ENCODE results near the gene NTM.

Gene NTM

GRCh38 chr11:131633921-131634715 is 263.7 kb downstream of the NTM start:
- no peak for DNase-seq (ENCODE audit: low read depth in 2 of 2, low spot score in 1 of 2)

DNA sequence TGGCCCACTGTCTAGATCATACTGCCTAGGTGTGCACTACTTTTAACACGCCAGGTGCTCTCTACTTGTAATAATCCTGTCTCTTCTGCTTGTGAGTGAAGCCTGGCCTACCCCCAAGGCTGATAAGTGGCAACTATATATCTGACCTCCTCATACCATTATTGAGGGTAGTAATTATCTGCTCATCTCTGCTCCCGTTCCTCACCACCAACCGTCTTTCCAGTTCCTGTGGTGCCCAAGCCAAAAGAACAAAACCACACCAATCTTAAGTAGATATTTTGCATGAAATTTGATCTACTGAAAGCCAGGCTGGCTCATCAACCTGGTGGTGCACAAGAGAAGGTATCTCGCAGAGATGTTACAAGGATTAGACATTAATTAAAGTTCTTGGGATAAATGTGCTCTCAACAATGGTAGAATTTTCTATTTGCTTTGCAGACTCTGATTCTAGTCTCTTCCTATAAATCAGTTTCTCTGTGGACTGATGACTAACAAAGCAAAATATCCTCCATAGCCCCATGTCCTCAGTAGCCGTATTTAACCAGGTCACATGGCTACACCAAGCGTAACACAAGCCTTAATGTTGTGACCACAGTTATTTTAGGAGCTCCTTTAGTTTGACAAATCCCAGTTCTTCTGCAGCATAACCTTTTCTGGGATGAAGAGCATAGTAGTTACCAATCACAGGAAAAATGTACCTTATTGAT is 267.2 kb downstream of the NTM start:
- no peak for DNase-seq (ENCODE audit: low read depth in 2 of 2, low spot score in 1 of 2)

DNA sequence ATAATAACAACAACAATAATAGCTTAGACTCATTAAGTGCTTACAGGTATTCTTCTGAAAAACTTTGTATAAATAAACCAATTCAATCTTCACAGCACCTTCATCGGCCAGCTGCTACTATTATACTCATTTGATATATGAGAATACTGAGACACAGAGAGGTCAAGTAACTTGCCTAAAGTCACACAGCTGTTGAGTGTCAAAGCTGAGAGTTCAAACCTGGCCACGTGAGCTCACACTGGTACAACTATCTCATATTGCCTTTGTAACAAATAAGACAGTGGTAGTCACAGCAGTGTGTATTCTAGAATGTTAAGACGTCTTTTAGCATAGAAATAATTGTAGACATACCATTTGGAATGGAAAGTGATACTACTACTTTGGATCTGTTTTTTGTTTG is 268.5 kb downstream of the NTM start:
- DNase-seq (ENCODE audit: low read depth in 2 of 2, low spot score in 1 of 2): no peak

GRCh38 chr11:131640320-131640719 is 269.9 kb downstream of the NTM start:
- DNase-seq (ENCODE audit: low read depth in 2 of 2, low spot score in 1 of 2): no peak

DNA sequence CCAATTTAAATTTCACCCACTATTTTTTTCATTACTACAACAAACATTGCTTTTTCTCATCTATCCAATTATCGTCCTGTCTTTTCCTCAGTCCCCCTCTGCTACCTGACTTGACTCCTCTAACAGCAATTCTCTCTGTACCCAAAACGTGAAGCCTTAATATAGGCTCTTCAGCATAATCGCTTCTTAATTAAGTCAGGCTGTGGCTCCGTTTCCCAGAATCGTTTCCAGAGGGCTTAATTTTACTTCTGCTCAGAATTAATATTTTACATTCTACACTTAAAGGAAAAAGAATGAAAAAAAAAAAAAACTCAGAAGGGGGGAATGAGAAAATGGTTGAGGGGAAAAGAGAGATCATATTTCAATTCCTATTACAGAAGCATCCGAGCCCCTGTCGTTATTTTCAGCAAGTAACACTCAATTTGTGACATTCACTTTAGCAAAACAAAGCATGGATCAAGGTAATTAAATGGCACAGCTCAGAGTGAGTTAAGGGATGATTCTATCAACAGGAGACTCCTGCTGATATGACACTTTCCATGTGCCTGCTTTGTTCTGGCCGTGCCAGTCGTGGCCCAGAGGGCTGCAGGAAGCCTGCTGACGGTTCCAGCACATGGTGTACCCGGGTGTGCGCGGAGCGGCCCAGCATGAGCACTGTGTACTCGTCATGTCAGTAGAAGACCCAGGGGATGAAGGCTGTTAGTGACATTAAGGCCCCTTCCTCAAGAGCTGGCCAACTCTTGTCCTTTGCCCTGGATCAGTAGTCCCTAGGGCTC is 272.5 kb downstream of the NTM start:
- DNase-seq (ENCODE audit: low read depth in 2 of 2, low spot score in 1 of 2): no peak

- no peak for DNase-seq (ENCODE audit: low read depth in 2 of 2, low spot score in 1 of 2)
Measured at GRCh38 chr11:131644204-131644795, 273.9 kb downstream of the NTM start.

DNA sequence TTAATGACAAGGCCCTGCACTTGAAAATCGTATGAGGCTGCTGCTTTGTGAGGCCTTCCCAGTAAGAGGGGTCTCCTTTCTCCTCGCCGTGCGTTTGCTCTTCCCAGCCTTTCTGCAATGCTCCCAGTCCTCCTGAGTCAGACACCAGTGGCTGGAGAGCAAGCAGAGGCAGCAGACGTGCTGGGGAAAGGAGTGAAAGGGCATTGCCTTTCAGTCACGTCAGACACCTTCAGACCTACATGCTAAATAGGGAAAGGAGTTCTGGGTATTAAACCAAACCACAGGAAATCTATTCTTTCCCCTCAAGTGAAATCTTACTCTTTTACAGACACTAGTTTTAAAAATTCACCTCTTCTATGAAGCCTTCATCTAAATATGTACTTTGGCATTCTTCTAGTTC is 274.8 kb downstream of the NTM start:
- no peak for DNase-seq (ENCODE audit: low read depth in 2 of 2, low spot score in 1 of 2)

DNA sequence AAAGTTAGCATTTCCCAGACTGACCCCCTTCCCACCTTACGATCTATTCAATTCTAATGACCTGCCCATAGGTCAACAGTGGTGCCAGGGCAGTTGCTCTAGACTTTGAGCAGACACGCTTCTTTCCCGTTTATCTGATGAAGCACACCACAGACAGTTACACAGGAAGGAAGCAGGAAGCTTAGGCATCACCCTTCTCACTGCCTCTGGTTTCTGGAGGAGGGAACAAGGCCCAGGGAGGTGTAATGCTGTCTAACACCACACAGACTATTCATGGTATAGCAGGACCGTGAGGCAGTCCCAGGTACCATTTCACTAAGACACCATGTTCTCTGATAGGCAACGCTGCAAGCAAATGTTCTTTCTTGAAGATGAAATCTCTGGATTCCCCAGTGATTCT is 279.4 kb downstream of the NTM start:
- no peak for DNase-seq (ENCODE audit: low read depth in 2 of 2, low spot score in 1 of 2)

GRCh38 chr11:131652231-131652630 is 281.8 kb downstream of the NTM start:
- no peak for DNase-seq (ENCODE audit: low read depth in 2 of 2, low spot score in 1 of 2)

DNA sequence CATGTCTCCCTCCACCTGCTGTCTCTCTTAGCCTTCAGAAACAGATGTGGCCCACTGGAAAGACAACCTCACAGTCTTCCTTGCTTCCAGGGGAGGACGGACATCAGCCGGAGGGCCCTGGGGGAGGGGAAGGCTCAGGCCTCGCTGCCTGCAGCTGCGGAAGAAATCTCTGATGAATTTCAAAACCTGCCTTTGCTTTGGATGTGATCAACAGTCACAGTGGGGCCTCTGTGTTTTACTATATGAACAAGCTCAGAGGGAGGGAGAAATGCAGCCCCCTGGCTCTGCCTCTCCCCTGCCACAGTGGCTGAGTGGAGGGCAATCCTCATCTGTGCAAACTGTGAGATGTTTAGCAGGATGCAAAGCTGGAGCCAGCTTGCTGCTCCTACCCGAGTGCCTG is 282.8 kb downstream of the NTM start:
- DNase-seq (ENCODE audit: low read depth in 2 of 2, low spot score in 1 of 2): no peak

- no peak for DNase-seq (ENCODE audit: low read depth in 2 of 2, low spot score in 1 of 2)
Measured at GRCh38 chr11:131654849-131655248, 284.4 kb downstream of the NTM start.

GRCh38 chr11:131656179-131656838 is 285.9 kb downstream of the NTM start:
- no peak for DNase-seq (ENCODE audit: low read depth in 2 of 2, low spot score in 1 of 2)

DNA sequence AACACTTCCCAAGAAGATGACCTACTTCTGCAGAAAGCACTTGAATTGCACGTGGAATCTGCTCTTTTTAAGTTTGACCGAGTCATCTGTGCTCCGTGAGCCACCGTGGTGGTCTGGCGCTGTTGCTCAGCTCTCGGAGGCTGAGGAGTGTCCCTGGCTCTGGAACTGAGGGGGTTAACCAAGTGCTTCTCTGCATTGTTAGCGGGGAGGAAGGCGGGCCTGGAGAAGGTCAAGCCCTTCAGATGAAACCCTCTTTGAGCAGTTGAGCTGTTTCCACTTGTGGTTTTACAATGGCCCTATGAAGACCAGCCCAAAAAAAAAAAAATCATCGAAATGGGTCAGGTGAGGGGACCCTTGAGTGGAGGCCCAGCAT is 286.4 kb downstream of the NTM start:
- no peak for DNase-seq (ENCODE audit: low read depth in 2 of 2, low spot score in 1 of 2)

- no peak for DNase-seq (ENCODE audit: low read depth in 2 of 2, low spot score in 1 of 2)
Measured at GRCh38 chr11:131658414-131658813, 288.0 kb downstream of the NTM start.

DNA sequence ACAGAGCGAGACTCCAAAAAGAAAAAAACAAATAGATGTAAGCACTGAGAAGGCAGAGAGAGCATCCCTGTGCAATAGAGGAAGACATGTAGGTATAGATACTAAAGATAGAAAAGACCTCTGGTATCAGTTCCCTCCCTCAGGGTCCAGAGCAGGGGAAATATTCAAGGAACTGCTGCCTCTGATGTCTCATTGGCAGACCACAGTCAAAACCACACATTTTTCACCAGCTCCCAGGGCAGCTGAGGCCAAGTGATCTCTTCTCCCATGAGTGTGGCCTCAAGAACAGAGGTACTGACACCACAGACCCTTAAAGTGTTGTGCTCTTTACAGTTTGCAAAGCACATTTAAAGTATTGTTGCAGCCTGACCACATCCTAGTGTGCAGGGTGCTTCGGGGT is 288.5 kb downstream of the NTM start:
- DNase-seq (ENCODE audit: low read depth in 2 of 2, low spot score in 1 of 2): no peak

DNA sequence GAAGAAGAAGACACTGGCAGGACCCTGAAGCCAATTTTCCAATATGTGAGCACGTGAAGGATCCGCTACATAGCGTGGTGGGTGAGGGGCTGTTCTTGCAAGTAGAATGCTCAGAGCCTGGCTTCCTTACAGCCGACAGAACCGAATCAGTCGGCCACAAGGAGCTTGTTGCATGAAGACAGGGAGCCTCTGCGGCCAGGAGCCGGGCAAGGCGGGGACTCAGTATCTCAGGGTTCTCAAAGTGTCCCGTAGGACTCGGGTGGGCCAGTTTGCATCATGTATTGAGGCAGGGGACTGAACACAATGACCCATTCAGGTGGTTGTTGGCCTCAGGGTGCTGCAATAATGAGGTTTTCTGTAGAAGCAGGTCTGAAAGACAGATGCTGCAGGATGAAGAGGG is 289.5 kb downstream of the NTM start:
- no peak for DNase-seq (ENCODE audit: low read depth in 2 of 2, low spot score in 1 of 2)

GRCh38 chr11:131661132-131661531 is 290.7 kb downstream of the NTM start:
- DNase-seq (ENCODE audit: low read depth in 2 of 2, low spot score in 1 of 2): no peak

- DNase-seq (ENCODE audit: low read depth in 2 of 2, low spot score in 1 of 2): no peak
Measured at GRCh38 chr11:131662317-131662972, 292.0 kb downstream of the NTM start.

GRCh38 chr11:131662993-131663392 is 292.6 kb downstream of the NTM start:
- DNase-seq (ENCODE audit: low read depth in 2 of 2, low spot score in 1 of 2): no peak

DNA sequence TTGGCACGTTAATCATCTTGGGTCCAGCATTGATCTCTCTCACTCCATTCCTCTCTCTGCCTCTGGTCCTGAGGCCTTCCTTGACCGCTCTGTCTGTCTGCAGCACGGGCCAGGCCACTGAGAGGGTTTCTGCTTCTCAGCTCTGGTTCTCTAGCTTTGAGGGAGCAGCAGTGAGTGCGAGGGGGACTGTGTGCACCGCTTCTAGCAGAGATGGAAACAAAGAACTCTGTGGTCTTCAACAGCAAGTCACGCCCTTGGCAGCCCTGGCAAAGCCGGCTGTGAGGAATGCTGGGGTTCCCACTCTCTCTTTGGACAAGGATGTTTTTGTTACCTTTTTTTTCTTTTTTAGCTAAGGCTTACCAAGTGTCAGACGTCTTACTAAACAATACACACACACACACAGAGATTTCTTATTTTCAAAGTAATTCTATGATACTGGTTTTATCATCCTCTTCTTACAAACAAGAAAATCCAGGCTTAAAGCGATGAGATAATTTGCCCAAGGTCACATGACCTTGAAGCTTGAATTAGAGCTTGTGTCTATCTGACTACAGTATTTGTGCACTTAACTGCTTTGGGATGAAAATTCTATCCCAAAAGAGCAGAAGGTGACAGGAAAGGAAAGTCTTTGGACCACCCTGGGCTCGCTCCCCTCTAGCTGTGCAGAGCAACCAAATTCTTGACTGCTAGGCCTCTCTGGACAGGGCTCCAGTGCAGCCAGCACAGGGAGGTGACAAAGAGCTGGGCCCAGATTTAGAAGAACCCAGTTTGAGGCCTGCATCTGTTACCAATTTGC is 293.2 kb downstream of the NTM start:
- DNase-seq (ENCODE audit: low read depth in 2 of 2, low spot score in 1 of 2): no peak
